OCI-LY3 (cell line): ENCODE results near the gene GFPT1.

Experiments used
- EZH2phosphoT487 ChIP-seq: fragments of 200-600 bp; shearing (Covaris generic); IDR thresholded peaks from 2 replicates; pipeline ENCODE4 v1.6.1; 2018; ENCODE audit warnings: antibody characterized with exemption, mixed run types, low read depth
- TF ChIP-seq, protein P1 (sequence below): fragments of 200-600, 300-600 bp; sonication (generic); IDR thresholded peaks from 2 replicates; pipeline ENCODE4 v1.5.1; 2014; ENCODE audit warnings: antibody characterized with exemption, low read length, low read depth

DNA sequence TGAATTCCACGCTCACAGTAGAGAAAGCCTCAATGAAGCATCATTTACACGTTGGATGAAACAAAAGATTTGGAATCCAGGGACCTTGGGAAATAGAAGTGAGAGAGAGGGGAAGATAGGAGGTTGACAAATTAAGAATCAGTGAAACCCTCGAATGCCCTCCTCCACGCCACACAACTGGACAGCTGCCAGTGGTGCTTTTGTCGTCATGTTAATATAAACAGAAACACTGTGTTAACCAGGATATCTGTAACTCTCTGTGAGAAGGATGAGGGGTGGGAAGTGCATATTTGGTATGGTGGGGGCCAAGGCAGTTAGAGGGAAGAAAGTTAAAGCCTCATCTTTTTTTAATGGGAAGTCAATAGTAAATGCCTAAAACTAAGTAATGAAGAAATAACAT, 108.7 kb downstream of the GFPT1 start:
- TF ChIP-seq, protein P1, sequence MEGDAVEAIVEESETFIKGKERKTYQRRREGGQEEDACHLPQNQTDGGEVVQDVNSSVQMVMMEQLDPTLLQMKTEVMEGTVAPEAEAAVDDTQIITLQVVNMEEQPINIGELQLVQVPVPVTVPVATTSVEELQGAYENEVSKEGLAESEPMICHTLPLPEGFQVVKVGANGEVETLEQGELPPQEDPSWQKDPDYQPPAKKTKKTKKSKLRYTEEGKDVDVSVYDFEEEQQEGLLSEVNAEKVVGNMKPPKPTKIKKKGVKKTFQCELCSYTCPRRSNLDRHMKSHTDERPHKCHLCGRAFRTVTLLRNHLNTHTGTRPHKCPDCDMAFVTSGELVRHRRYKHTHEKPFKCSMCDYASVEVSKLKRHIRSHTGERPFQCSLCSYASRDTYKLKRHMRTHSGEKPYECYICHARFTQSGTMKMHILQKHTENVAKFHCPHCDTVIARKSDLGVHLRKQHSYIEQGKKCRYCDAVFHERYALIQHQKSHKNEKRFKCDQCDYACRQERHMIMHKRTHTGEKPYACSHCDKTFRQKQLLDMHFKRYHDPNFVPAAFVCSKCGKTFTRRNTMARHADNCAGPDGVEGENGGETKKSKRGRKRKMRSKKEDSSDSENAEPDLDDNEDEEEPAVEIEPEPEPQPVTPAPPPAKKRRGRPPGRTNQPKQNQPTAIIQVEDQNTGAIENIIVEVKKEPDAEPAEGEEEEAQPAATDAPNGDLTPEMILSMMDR, result no peak
- TF ChIP-seq EZH2phosphoT487, result no peak
